ENCODE measurements around the gene CHST15.

Gene CHST15

GRCh38 chr10:124120410-124121061 lies 27.1 kb upstream of the CHST15 start:
- no peak overlapping the region for H3K27ac ChIP-seq (ENCODE audit: low read depth, low read length)
- H3K36me3 ChIP-seq (ENCODE audit: control insufficient read depth, low read length) = no peaks in the 10 kb centered on the region
- no peaks in the 10 kb centered on the region for H3K27me3 ChIP-seq (ENCODE audit: control insufficient read depth, low read length)
- no peaks in the 10 kb centered on the region for H3K9me3 ChIP-seq (ENCODE audit: control insufficient read depth, insufficient read depth, low read length)
- no peaks in the 10 kb centered on the region for H4K20me1 ChIP-seq (ENCODE audit: control insufficient read depth, insufficient read depth, low read depth, low read length)
- peak overlapping the region; percentile 15; the same call in 1 of the 2 replicates for H3K4me3 ChIP-seq (ENCODE audit: low read length)
- H3F3A ChIP-seq (ENCODE audit: control insufficient read depth, insufficient read depth) = peaks cover 14% of the 10 kb centered on the region
- peaks cover 70% of the 10 kb centered on the region for H3K4me1 ChIP-seq (ENCODE audit: control insufficient read depth, low read length)
- H3K79me2 ChIP-seq (ENCODE audit: control insufficient read depth, low read length) = no peaks in the 10 kb centered on the region
- peak overlapping the region; percentile 43 for H3K4me2 ChIP-seq (ENCODE audit: low read length)
- TF ChIP-seq, protein P1, sequence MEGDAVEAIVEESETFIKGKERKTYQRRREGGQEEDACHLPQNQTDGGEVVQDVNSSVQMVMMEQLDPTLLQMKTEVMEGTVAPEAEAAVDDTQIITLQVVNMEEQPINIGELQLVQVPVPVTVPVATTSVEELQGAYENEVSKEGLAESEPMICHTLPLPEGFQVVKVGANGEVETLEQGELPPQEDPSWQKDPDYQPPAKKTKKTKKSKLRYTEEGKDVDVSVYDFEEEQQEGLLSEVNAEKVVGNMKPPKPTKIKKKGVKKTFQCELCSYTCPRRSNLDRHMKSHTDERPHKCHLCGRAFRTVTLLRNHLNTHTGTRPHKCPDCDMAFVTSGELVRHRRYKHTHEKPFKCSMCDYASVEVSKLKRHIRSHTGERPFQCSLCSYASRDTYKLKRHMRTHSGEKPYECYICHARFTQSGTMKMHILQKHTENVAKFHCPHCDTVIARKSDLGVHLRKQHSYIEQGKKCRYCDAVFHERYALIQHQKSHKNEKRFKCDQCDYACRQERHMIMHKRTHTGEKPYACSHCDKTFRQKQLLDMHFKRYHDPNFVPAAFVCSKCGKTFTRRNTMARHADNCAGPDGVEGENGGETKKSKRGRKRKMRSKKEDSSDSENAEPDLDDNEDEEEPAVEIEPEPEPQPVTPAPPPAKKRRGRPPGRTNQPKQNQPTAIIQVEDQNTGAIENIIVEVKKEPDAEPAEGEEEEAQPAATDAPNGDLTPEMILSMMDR (IDR thresholded peaks at IDR 0.05; ENCODE audit: low read depth, low read length, poor library complexity, severe bottlenecking) = no peak
- TF ChIP-seq EZH2phosphoT487 (IDR thresholded peaks at IDR 0.05; ENCODE audit: borderline replicate concordance, low read length) = no peak
- H3K9me2 ChIP-seq (replicated peaks; ENCODE audit: control insufficient read depth, low read length) = no peaks in the 10 kb centered on the region

DNA sequence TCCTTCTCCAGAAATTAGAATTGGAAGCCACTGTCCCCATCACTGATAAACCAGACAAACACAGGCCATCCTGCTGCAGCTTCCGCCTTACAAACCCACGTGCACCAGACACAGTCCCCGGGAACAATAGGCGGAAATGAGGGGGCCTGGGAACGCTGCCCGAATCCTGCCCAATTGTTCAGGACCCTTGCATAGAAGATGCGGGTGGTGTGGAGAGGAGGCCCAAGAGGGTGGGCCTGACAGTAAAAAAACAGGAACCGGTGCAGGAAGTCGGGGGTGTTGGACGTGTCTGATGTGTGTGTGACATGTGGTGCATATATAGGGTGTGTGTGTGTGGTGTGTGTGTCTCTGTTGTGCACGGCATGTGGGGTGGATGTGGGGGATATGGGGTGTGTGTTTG lies 26.5 kb upstream of the CHST15 start:
- Histone ChIP-seq H3K9me2 (replicated peaks; ENCODE audit: control insufficient read depth, low read length) (no peaks in the 10 kb centered on the region), H3K9me3 (ENCODE audit: control insufficient read depth, insufficient read depth, low read length) (no peaks in the 10 kb centered on the region), H3K27me3 (ENCODE audit: control insufficient read depth, low read length) (no peaks in the 10 kb centered on the region), H3K4me2 (ENCODE audit: low read length) (peak overlapping the region; percentile 43), H3F3A (ENCODE audit: control insufficient read depth, insufficient read depth) (peaks cover 14% of the 10 kb centered on the region), H3K4me1 (ENCODE audit: control insufficient read depth, low read length) (peaks cover 64% of the 10 kb centered on the region), H3K79me2 (ENCODE audit: control insufficient read depth, low read length) (no peaks in the 10 kb centered on the region), H3K4me3 (ENCODE audit: low read length) (peak overlapping the region; percentile 15; the same call in 1 of the 2 replicates), H4K20me1 (ENCODE audit: control insufficient read depth, insufficient read depth, low read depth, low read length) (no peaks in the 10 kb centered on the region), H3K36me3 (ENCODE audit: control insufficient read depth, low read length) (no peaks in the 10 kb centered on the region), H3K27ac (ENCODE audit: low read depth, low read length) (no peak overlapping the region)
- TF ChIP-seq EZH2phosphoT487 (IDR thresholded peaks at IDR 0.05; ENCODE audit: borderline replicate concordance, low read length) = no peak
- TF ChIP-seq, protein P1 (IDR thresholded peaks at IDR 0.05; ENCODE audit: low read depth, low read length, poor library complexity, severe bottlenecking) = no peak

DNA sequence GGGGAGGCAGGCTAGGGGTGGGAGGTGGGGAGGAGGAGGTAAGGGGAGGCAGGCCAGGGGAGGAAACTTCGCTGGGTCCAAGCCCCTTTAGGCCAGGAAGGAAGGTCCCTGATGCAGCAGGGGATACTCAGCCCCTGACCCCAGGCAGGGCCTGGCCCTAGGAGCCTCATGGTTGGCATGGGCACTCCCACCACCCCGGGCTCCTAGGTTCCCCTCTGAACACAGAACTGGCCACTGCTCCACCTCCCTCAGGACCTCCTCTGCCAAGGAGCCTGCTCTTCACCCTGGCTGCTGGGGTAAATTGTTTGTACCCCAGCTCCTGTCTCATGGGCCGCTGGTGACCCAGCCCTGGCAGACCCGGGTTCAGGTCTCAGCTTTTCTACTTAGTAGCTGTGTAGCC lies 25.8 kb upstream of the CHST15 start:
- TF ChIP-seq, protein P1 (IDR thresholded peaks at IDR 0.05; ENCODE audit: low read depth, low read length, poor library complexity, severe bottlenecking) = no peak
- TF ChIP-seq EZH2phosphoT487 (IDR thresholded peaks at IDR 0.05; ENCODE audit: borderline replicate concordance, low read length) = no peak
- no peaks in the 10 kb centered on the region for H3K9me2 ChIP-seq (replicated peaks; ENCODE audit: control insufficient read depth, low read length)
- H3K4me2 ChIP-seq (ENCODE audit: low read length) = peak overlapping the region; percentile 43
- peaks cover 57% of the 10 kb centered on the region for H3K4me1 ChIP-seq (ENCODE audit: control insufficient read depth, low read length)
- no peaks in the 10 kb centered on the region for H3K79me2 ChIP-seq (ENCODE audit: control insufficient read depth, low read length)
- H4K20me1 ChIP-seq (ENCODE audit: control insufficient read depth, insufficient read depth, low read depth, low read length) = no peaks in the 10 kb centered on the region
- H3K9me3 ChIP-seq (ENCODE audit: control insufficient read depth, insufficient read depth, low read length) = no peaks in the 10 kb centered on the region
- no peak overlapping the region for H3K4me3 ChIP-seq (ENCODE audit: low read length)
- H3K27ac ChIP-seq (ENCODE audit: low read depth, low read length) = no peak overlapping the region
- H3F3A ChIP-seq (ENCODE audit: control insufficient read depth, insufficient read depth) = peaks cover 14% of the 10 kb centered on the region
- no peaks in the 10 kb centered on the region for H3K36me3 ChIP-seq (ENCODE audit: control insufficient read depth, low read length)
- no peaks in the 10 kb centered on the region for H3K27me3 ChIP-seq (ENCODE audit: control insufficient read depth, low read length)
